Mesendoderm (in vitro differentiated cells): ENCODE measurements around the gene HIVEP1.

Experiments
- DNase-seq: peaks from one replicate; pipeline ENCODE4 v3.0.0; 2013
- H2AK5ac ChIP-seq: 2 replicates; pipeline ENCODE4 v1.6.1; 2013; ENCODE audit warnings: low read length, inconsistent platforms
- H2BK120ac ChIP-seq: 2 replicates; pipeline ENCODE4 v1.6.1; 2013; ENCODE audit warnings: low read depth, mild to moderate bottlenecking, low read length, moderate library complexity, mixed read lengths
- H2BK15ac ChIP-seq: replicated peaks from 2 replicates; pipeline ENCODE4 v1.6.1; 2013; ENCODE audit warnings: low read depth, mild to moderate bottlenecking, moderate library complexity
- H2BK5ac ChIP-seq: 2 replicates; pipeline ENCODE4 v1.6.1; 2013; ENCODE audit warnings: low read length, inconsistent platforms
- H3K18ac ChIP-seq: 2 replicates; pipeline ENCODE4 v1.6.1; 2013; ENCODE audit warnings: mild to moderate bottlenecking, low read length, mixed read lengths
- H3K23ac ChIP-seq: one replicate; pipeline ENCODE4 v1.6.1; 2013; ENCODE audit warnings: low read length
- H3K27ac ChIP-seq: 2 replicates; pipeline ENCODE4 v1.5.1; 2013; ENCODE audit warnings: low read depth, mild to moderate bottlenecking, inconsistent platforms, low read length, moderate library complexity
- H3K27me3 ChIP-seq: 2 replicates; pipeline ENCODE4 v1.6.1; 2013; ENCODE audit warnings: low read length, control low read depth, mild to moderate bottlenecking, inconsistent platforms; ENCODE audit not compliant: insufficient read depth, poor library complexity
- H3K36me3 ChIP-seq: 2 replicates; pipeline ENCODE4 v1.6.1; 2013; ENCODE audit warnings: low read length, inconsistent platforms; ENCODE audit not compliant: control insufficient read depth, insufficient read depth
- H3K4ac ChIP-seq: one replicate; pipeline ENCODE4 v1.6.1; 2013; ENCODE audit warnings: low read depth, mild to moderate bottlenecking, low read length, moderate library complexity
- H3K4me1 ChIP-seq: 2 replicates; pipeline ENCODE4 v1.6.1; 2013; ENCODE audit warnings: low read depth, low read length, inconsistent platforms; ENCODE audit not compliant: control insufficient read depth
- H3K4me2 ChIP-seq: 2 replicates; pipeline ENCODE4 v1.6.1; 2013; ENCODE audit warnings: low read length
- H3K4me3 ChIP-seq: 2 replicates; pipeline ENCODE4 v1.5.1; 2013; ENCODE audit warnings: mild to moderate bottlenecking, low read length
- H3K56ac ChIP-seq: one replicate; pipeline ENCODE4 v1.6.1; 2013; ENCODE audit warnings: low read length
- H3K79me1 ChIP-seq: 2 replicates; pipeline ENCODE4 v1.6.1; 2013; ENCODE audit warnings: low read length, inconsistent platforms
- H3K79me2 ChIP-seq: 2 replicates; pipeline ENCODE4 v1.6.1; 2013; ENCODE audit warnings: mild to moderate bottlenecking, low read length; ENCODE audit not compliant: control insufficient read depth, insufficient read depth
- H3K9ac ChIP-seq: 2 replicates; pipeline ENCODE4 v1.6.1; 2013; ENCODE audit warnings: low read length, inconsistent platforms
- H4K5ac ChIP-seq: one replicate; pipeline ENCODE4 v1.6.1; 2013; ENCODE audit warnings: low read length
- H4K8ac ChIP-seq: one replicate; pipeline ENCODE4 v1.6.1; 2013; ENCODE audit warnings: low read depth, mild to moderate bottlenecking, control low read depth, low read length, moderate library complexity
- WGBS: extraction: QIAGEN DNeasy Blood & Tissue Kit; methylation state at CpG from one replicate; pipeline ENCODE4 v1.1.7; 2013; ENCODE audit warnings: low lambda C conversion rate, missing lambda C conversion rate; ENCODE audit not compliant: insufficient coverage; ENCODE audit errors: extremely low coverage; 5-methylcytosine and 5-hydroxymethylcytosine counted together

Gene HIVEP1

DNA sequence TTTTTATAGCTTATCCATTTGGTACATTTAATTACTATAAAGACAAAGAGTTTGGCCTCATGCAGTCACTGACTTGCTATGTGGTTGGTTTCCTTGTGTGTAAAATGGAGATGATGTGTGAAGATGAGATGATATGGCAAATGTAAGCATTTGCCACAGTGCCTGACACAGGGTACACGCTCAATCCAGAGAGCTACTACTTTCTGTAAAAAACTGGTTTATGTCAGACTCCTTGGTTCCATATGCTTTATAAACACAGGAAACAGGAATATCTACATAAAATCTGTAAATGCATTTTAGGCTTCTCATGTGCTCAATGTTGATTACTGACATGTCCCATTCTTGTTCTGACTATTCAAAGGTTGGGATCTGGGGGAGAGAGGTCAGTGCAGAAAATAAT lies 10.4 kb downstream of the HIVEP1 start:
- H3K9ac ChIP-seq: no peak overlapping the region
- H3K79me1 ChIP-seq: peaks cover 7% of the 10 kb centered on the region
- WGBS: no CpG with 5 or more reads among the region's 1 CpG
- no peak overlapping the region for H2BK15ac ChIP-seq
- no peak overlapping the region for H3K4me2 ChIP-seq
- peaks cover 2% of the 10 kb centered on the region for H3K36me3 ChIP-seq
- H3K4ac ChIP-seq: no peak overlapping the region
- no peak overlapping the region for H3K18ac ChIP-seq
- no peak overlapping the region for H3K23ac ChIP-seq
- H4K5ac ChIP-seq: no peak overlapping the region
- no peak for DNase-seq
- peaks cover 27% of the 10 kb centered on the region for H3K79me2 ChIP-seq
- no peaks in the 10 kb centered on the region for H3K27me3 ChIP-seq
- no peak overlapping the region for H3K56ac ChIP-seq
- H3K4me1 ChIP-seq: peaks cover 2% of the 10 kb centered on the region
- H2AK5ac ChIP-seq: no peak overlapping the region
- H2BK120ac ChIP-seq: no peak overlapping the region
- H4K8ac ChIP-seq: no peak overlapping the region
- H3K4me3 ChIP-seq: no peak overlapping the region
- H2BK5ac ChIP-seq: no peak overlapping the region
- H3K27ac ChIP-seq: no peak overlapping the region

DNA sequence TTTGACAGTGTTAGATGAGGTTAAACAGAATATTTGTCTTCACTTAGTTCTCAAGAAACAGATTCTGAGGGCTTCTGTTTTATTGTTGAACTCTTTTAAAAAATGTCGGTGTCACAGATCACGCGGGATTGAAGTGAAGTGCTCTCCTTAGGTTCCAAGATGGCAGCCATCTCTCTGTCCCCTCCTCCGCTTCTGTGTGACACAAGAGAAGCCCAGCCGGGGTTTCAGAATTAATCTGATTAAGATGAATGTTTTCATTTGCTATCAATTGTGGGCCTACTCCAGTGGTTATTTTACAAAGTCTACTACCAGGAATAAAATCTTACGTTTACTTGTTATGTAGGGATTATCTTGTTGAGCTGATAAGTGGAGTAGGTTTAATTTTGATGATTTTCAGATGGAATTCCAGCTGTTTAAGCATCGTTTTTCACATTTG lies 10.9 kb downstream of the HIVEP1 start:
- peaks cover 2% of the 10 kb centered on the region for H3K36me3 ChIP-seq
- no peak overlapping the region for H3K18ac ChIP-seq
- H3K4me3 ChIP-seq: no peak overlapping the region
- H3K56ac ChIP-seq: no peak overlapping the region
- no peak overlapping the region for H3K27ac ChIP-seq
- H3K79me1 ChIP-seq: peaks cover 7% of the 10 kb centered on the region
- no peak overlapping the region for H2BK5ac ChIP-seq
- no peak overlapping the region for H3K4ac ChIP-seq
- peaks cover 30% of the 10 kb centered on the region for H3K79me2 ChIP-seq
- H3K27me3 ChIP-seq: no peaks in the 10 kb centered on the region
- no peak overlapping the region for H2AK5ac ChIP-seq
- H3K9ac ChIP-seq: no peak overlapping the region
- WGBS: 100% methylated on average over 1 of the region's 7 CpGs
- H3K4me2 ChIP-seq: no peak overlapping the region
- no peak overlapping the region for H2BK15ac ChIP-seq
- no peak overlapping the region for H4K8ac ChIP-seq
- no peak overlapping the region for H3K23ac ChIP-seq
- H3K4me1 ChIP-seq: peaks cover 2% of the 10 kb centered on the region
- H4K5ac ChIP-seq: no peak overlapping the region
- DNase-seq: no peak
- H2BK120ac ChIP-seq: no peak overlapping the region

GRCh38 chr6:12024216-12024615 lies 12.1 kb downstream of the HIVEP1 start:
- Histone ChIP-seq H2AK5ac (no peak overlapping the region), H3K36me3 (peaks cover 2% of the 10 kb centered on the region), H4K8ac (no peak overlapping the region), H3K4me1 (peaks cover 2% of the 10 kb centered on the region), H3K4me3 (no peak overlapping the region), H3K4ac (no peak overlapping the region), H3K79me2 (peaks cover 34% of the 10 kb centered on the region), H4K5ac (no peak overlapping the region), H3K27ac (no peak overlapping the region), H3K4me2 (no peak overlapping the region), H3K23ac (no peak overlapping the region), H2BK5ac (no peak overlapping the region), H3K9ac (no peak overlapping the region), H2BK15ac (no peak overlapping the region), H3K18ac (no peak overlapping the region), H3K79me1 (peaks cover 7% of the 10 kb centered on the region), H3K27me3 (no peaks in the 10 kb centered on the region), H2BK120ac (no peak overlapping the region), H3K56ac (no peak overlapping the region)
- no CpG with 5 or more reads among the region's 2 CpGs for WGBS
- no peak for DNase-seq

DNA sequence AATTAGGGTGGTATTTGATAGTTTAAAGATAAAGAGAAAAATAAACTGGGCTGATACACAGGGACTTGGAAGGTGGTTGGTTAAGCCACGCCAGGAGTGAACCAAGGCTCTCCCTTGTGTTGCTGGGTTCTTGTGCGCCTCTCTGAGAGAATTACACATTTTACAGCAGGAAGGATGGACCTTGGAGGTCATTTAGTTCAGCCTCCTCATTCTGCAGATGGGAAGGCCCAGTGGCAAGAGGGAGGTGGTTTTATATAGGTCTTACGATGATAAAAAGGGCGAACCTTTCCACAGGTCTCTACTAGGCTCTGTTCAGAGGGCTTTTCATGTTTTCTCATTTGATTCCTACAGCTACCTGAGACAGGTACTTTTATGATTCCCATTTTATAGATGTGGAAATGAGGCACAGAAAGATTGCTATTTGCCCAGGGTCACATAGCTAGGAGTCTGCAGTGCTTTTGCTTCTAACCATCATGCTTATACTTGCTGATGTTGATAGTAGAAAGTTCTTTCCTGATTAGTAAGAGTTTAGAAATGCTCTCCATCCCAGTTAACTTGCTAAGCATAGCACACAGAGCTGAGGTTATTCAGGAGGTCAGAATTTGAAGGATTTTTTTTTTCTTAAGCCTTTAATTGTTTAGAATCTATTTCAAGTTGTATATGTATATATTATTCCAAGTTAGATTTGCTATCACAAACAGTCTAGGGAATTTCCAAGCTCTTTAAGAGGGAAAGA lies 12.8 kb downstream of the HIVEP1 start:
- H3K79me1 ChIP-seq: peaks cover 6% of the 10 kb centered on the region
- H3K9ac ChIP-seq: no peak overlapping the region
- H3K18ac ChIP-seq: no peak overlapping the region
- no peak overlapping the region for H2AK5ac ChIP-seq
- H3K56ac ChIP-seq: no peak overlapping the region
- no peak overlapping the region for H2BK5ac ChIP-seq
- no peak overlapping the region for H2BK120ac ChIP-seq
- no peak overlapping the region for H3K23ac ChIP-seq
- no peak overlapping the region for H3K27ac ChIP-seq
- no peaks in the 10 kb centered on the region for H3K27me3 ChIP-seq
- peaks cover 2% of the 10 kb centered on the region for H3K36me3 ChIP-seq
- peaks cover 32% of the 10 kb centered on the region for H3K79me2 ChIP-seq
- no peak overlapping the region for H3K4ac ChIP-seq
- H2BK15ac ChIP-seq: no peak overlapping the region
- H4K8ac ChIP-seq: no peak overlapping the region
- no peak for DNase-seq
- H3K4me1 ChIP-seq: peaks cover 2% of the 10 kb centered on the region
- no peak overlapping the region for H4K5ac ChIP-seq
- no peak overlapping the region for H3K4me3 ChIP-seq
- WGBS: no CpG with 5 or more reads among the region's 4 CpGs
- H3K4me2 ChIP-seq: no peak overlapping the region

- DNase-seq: no peak
- no peak overlapping the region for H3K27ac ChIP-seq
- H3K4me3 ChIP-seq: no peak overlapping the region
- H3K23ac ChIP-seq: no peak overlapping the region
- H3K79me1 ChIP-seq: peaks cover 4% of the 10 kb centered on the region
- H3K79me2 ChIP-seq: peaks cover 29% of the 10 kb centered on the region
- H2AK5ac ChIP-seq: no peak overlapping the region
- H3K27me3 ChIP-seq: no peaks in the 10 kb centered on the region
- WGBS: 100% methylated on average over 1 of the region's 4 CpGs
- no peak overlapping the region for H2BK120ac ChIP-seq
- no peak overlapping the region for H3K56ac ChIP-seq
- no peak overlapping the region for H3K4me2 ChIP-seq
- H3K4me1 ChIP-seq: no peaks in the 10 kb centered on the region
- no peak overlapping the region for H3K9ac ChIP-seq
- no peak overlapping the region for H4K8ac ChIP-seq
- no peak overlapping the region for H3K4ac ChIP-seq
- H3K18ac ChIP-seq: no peak overlapping the region
- no peak overlapping the region for H2BK5ac ChIP-seq
- no peak overlapping the region for H2BK15ac ChIP-seq
- no peaks in the 10 kb centered on the region for H3K36me3 ChIP-seq
- H4K5ac ChIP-seq: no peak overlapping the region
These were observed 14.0 kb downstream of the HIVEP1 start for GRCh38 chr6:12026120-12026519.

- Histone ChIP-seq H3K27me3 (no peaks in the 10 kb centered on the region), H2BK15ac (no peak overlapping the region), H3K56ac (no peak overlapping the region), H3K9ac (no peak overlapping the region), H3K79me2 (peaks cover 31% of the 10 kb centered on the region), H3K36me3 (no peaks in the 10 kb centered on the region), H2BK5ac (no peak overlapping the region), H3K4me2 (no peak overlapping the region), H3K4me1 (no peaks in the 10 kb centered on the region), H3K79me1 (peaks cover 8% of the 10 kb centered on the region), H2AK5ac (no peak overlapping the region), H4K5ac (no peak overlapping the region), H3K27ac (no peak overlapping the region), H3K4me3 (no peak overlapping the region), H4K8ac (no peak overlapping the region), H2BK120ac (no peak overlapping the region), H3K18ac (no peak overlapping the region), H3K4ac (no peak overlapping the region), H3K23ac (no peak overlapping the region)
- DNase-seq: no peak
- no CpG with 5 or more reads among the region's 1 CpG for WGBS
These were observed 14.7 kb downstream of the HIVEP1 start for GRCh38 chr6:12026833-12027232.
